Renal cortex interstitium (tissue), 15 donors: ENCODE data around the gene CPSF4L. TPM values are rescaled to one million over a fixed set of nuclear protein-coding genes. Genes with fewer than 3 reads are reported as not detected.
"Not testable (repeated sequence)": the region's sequence is repeated elsewhere in the genome, so short reads cannot be mapped to it uniquely, and the experiment has no call there.

Experiments
- DNase-seq, 11 donors: peaks; one replicate each; pipeline ENCODE4 v3.0.0-alpha.2; 2013; ENCODE audit warnings: low read depth in 9 of 11, low spot score in 4 of 11; ENCODE audit errors: extremely low read depth in 1 of 11
- long read RNA-seq, 16 experiments: transcript quantifications; one replicate each; lab custom pipeline, GENCODE V29; 2026
- polyA plus RNA-seq, 3 donors: library from polyadenylated mRNA; unstranded; fragments of 120-200 nt; gene quantifications; one replicate each; pipeline ENCODE4 v1.2.1, GENCODE V29; 2013; ENCODE audit not compliant: insufficient read length in 3 of 3

Gene CPSF4L, protein sequence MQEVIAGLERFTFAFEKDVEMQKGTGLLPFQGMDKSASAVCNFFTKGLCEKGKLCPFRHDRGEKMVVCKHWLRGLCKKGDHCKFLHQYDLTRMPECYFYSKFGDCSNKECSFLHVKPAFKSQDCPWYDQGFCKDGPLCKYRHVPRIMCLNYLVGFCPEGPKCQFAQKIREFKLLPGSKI
- polyA plus RNA-seq = under 1 TPM in 1 of 3 donors, not detected in 2; 0.17 TPM
- long read RNA-seq, donor 1 = 0 reads
- long read RNA-seq, donor 2 = 0 reads
- long read RNA-seq, donor 3 = 0 reads
- long read RNA-seq, donor 4 = 0 reads
- long read RNA-seq, donor 5 = 0 reads
- long read RNA-seq, donor 6 = 0 reads
- long read RNA-seq, donor 7 = 0 reads
- long read RNA-seq, donor 8 = 0 reads
- long read RNA-seq, donor 9 = 0 reads
- long read RNA-seq, donor 10 = 0 reads
- long read RNA-seq, donor 11 = 0 reads
- long read RNA-seq, donor 12 = 0 reads
- long read RNA-seq, donor 13 = 0 reads
- long read RNA-seq, donor 14 = 0 reads
- long read RNA-seq, donor 15 = 0 reads
- long read RNA-seq, donor 16 = 0 reads

DNA sequence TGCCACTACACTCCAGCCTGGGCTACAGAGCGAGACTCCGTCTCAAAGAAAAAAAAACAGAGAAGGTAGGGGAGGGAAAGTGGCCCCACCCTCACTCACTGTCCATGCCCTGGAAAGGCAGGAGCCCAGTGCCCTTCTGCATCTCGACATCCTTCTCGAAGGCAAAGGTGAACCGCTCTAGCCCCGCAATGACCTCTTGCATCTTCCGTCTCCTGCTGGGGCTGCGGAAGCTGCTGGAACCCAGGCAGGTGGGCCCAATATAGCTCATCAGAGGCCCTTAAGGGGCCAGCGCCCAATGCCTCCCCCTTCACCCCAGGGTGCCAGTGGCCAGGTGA lies at the start of gene CPSF4L:
TSS of gene CPSF4L (minus strand) at position 264 of the 335 bp plus-strand sequence. CDS start at position 202, 62 bp downstream.
- DNase-seq = no peak

DNA sequence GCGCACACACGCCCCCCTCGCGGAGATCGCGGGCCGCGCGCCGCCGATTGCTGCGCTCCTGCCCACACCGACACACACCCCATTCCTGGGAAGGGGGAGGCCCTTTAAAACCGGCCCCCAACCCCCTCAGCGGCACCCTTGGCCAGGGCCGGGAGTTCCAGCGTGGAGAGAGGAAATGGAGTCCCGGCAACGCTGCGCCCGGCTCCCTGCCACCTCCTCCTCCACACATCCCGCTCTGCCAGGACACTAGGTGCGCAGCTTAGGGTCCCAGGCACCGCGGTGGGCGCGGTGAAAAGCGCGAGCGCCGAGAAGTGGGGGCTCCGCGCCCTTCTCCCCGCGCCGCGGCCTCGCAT lies 49.7 kb upstream of the CPSF4L start:
- no peak for DNase-seq

DNA sequence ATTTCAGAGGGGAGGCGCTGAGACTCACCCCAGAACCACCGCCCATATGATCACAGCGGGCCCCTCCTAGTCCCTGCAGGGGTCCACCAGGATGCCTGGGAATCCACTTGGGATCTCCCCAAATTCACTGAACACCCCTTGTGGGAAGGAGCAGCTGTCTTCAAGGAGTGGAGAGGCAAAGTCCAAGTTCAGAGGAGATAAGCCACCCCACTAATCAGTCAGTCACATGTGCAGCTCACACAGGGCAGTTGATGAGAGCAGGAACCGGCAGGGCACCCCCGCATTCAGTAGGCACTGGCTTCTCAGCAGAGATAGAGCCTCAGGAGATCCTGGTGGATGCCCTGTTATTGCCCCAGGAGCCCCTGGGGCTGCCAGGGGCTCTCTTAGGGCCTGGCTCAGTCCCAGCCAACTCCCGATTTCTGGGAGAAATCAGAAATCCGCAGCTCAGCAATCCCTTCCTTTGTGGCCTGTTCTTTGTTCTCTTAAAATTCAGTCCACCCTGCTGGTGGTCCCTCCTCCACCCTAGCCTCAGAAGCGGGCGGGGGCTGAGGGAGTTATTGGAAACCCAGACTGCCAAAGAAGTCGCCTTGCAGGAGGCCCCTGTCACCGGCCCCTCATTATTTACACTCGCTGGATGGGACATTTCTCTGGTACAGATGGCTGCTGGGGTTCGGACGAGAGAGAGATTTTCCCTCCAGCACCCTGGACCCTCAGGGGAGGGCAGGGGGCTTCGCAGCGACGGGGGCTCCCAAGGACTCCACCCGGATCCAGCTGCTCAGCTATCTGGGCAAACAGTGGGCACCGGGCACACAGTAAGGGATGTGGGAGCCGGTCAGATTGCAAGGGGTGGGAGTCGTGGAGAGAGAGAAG lies 48.3 kb upstream of the CPSF4L start:
- DNase-seq = peak in 1 of 11 donors; percentile 59

DNA sequence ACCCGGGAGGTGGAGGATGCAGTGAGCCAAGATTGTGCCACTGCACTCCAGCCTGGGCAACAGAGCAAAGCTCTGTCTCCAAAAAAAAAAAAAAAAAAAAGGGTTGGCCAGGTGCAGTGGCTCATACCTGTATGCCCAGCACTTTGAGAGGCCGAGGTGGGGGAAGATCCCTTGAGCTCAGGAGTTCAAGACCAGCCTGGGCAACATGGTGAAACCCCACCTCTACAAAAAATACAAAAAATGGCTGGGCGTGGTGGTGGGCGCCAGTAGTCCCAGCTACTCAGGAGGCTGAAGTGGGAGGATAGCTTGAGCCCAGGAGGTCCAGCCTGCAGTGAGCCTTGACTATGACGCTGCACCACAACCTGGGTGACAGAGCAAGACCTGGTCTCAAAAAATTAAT lies 47.3 kb upstream of the CPSF4L start:
- not testable (repeated sequence) for DNase-seq

DNA sequence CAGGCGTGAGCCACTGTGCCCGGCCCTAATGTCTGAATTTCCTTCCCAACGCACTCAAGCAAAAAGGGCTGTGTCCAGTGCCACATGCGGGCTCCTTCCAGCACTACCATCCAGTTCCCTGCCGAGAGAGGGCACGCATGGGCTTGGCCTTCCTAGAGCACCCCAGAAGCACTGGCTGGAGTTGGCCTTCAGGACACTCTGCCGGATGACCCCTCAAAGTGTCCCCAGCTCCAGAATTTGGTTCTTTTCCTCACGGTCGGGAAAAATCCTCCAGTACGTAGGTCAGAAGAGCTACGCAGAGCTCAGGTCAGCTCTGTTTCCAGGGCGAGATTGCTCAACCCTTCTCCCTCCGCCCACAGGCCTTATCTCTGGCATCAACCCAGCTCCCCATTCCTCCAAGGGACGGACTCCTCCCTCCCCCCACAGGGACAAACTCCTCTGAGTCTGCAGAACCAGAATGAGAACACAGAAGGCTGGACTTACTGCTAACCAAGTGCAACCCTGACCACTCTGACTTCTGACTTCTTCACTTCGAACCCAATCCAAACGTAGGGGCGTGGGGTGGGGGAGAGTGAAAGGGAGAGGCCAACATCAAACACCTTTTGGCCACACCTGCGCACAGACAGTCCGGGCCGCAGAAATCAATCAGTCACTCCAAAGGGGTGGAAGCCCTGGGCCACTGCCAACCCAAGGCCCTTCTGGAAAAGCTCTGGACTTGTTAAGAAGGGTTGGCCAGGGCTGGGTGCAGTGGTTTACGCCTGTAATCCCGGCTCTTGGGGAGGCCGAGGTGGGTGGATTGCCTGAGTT lies 46.5 kb upstream of the CPSF4L start:
- peak in 2 of 11 donors; percentile 73 to 82 for DNase-seq

DNA sequence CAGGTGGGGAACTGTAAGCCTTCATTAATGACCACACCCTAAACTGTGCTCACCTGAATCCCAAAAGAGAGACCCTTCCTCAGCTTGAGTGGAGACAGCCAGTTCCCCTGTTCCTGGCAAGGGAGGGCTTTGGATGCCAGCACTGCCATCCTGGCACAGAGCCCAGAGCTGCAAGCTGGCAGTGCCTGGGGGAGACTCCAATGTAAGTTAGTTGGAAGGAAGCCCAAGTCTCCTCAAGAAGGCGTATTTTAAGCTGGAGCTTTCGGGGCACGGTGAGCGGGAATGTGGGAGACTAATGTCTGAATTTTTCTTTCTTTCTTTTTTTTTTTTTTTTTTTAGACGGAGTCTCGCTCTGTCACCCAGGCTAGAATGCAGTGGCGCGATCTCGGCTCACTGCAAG lies 45.5 kb upstream of the CPSF4L start:
- DNase-seq = no peak

DNA sequence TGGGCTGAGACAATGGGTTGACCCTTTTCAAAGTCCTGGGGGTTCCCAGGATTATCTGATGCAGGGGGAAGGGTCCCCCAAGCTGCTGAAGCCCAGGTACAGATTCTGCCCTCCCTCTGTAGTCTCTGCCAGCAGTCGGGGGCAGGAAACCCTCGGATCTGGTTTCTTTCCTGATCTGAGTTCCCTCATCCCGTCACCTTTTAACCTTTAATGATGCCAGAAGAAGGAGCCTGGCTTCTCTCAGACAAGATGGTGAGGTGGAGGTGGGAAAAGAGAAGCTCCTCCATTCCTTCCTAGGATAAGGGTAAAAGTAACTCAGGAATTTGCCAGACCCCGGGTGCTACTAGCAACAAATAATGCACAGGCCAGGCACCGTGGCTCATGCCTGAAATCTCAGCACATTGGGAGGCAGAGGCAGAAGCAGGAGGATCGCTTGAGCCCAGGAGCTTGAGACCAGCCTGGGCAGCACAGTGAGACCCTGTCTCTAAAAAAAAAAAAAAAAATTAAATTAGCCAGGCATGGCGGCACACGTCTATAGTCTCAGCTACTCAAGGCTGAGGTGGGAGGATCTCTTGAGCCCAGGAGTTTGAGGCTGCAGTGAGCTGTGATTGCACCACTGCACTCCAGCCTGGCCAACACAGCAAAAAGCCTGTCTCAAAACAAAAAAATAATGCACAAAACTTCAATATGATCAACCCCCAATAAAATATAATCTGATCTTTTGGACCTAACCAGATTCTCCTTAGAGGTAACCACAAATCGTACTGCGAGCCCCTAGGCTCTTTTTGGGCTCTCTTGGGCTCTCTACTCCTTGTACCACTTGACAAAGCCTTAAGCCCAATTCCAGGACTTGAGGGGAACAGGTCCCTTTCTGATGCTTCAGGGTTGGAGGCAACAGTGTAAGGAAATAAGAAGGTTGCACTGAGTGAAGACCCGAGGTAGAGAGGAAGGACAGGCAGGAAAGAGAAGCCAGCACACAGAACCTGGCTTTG lies 44.5 kb upstream of the CPSF4L start:
- DNase-seq = no peak

DNA sequence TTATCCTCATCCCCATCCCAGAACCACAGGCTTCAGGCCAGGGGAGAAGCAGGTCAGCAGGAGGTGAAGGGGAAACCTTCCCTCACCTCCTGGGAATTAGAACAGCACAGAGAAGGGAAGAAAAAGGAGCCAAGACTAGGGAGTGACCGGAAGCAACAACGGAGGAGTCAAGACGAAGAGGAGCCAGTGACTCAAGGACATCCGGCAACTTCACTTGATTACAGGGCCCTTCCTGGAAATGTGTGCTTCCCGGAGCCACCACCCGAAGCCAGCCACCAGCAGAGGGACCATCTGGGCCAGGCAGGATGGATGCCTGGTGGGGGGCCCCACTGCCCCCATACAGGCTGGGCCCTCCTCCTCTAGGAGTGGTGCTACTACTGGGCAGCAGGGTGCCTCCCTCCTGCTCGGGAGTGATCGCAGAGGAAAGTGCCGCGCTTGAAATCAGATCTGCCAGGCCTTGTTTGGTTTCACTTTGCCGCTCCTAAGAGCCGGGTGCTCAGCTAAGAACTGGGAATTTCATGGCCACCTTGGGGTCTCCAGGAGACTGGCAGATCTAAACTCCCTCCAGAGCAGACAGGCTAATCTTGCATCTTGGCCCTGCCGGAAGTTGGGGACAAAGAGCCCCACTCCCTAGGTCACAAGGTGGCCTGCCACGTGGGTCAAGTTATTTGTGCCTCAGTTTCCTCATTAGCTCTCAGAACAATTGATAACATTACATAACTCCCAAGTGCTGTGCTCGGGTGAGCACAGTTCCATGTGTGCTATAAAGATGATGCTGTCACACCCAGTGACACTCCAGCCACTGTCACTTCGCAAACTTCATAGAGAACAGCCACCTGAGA lies 43.5 kb upstream of the CPSF4L start:
- peak in 4 of 11 donors; percentile 56 to 74 (median 62) for DNase-seq

DNA sequence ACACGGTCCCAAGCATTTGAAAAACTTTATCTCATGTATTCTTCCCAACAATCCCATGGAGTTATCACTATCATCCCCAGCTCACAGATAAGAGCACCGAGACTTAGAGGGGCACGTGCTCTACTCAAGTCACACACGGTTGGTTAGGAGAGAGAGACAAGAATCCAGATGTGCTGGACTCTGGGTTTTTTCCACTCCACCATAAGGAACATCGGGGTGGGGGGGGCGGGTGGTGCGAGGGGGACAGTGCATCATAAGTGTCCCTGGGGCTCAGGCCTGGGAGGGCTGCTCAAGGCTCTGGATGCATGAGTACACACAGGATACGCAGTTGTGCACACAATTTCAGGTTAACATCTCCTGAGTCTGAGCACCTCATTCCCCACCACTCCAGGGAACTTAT lies 42.8 kb upstream of the CPSF4L start:
- DNase-seq = no peak

DNA sequence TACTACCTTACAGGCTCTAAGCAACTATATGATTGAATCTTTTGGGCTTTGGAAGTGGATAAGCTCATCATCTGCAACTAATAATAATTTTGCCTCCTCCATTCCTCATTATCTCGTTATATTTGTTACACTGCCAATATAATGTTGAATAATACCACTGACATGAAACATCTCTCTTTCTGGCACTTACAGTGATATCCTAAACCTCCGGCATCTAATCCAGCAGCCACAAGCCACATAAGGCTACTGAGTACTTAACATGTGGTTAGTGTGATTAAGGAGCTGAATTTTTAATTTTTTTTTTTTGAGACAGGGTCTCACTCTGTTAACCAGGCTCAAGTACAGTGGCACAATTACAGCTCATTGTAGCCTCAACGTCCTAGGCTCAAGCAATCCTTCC lies 40.5 kb upstream of the CPSF4L start:
- DNase-seq = no peak

DNA sequence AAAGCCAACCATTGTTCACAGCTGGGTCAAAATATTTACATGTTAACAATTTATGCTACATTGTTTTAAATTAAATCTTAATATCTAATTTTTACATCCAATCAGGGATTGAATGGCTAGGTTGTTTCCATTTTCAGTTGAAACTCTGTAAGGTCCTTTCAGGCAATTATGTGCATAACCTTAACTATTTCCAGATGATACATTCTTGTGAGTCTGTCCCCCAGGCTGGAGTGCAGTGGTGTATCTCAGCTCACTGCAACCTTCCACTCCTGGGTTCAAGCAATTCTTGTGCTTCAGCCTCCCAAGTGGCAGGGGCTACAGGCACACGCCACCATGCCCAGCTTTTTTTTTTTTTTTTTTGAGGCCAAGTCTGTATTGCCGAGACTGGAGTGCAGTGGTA lies 39.7 kb upstream of the CPSF4L start:
- DNase-seq = no peak

DNA sequence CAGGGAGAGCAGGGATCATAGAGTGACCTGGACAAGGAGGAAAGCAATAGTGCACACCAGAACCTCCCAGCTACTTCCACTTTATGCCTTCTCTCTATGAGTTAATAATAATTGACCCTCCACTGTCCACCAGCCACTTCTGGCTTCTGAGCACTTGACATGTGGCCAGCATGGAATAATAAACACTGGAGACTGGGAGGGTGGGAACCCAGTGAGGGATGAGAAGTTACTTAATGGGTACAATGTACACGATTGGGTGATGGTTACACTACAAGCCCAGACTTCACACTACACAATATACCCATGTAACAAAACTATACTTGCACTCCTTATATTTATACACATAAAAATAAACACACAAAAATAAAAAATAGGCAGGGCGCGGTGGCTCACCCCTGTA lies 38.7 kb upstream of the CPSF4L start:
- no peak for DNase-seq

DNA sequence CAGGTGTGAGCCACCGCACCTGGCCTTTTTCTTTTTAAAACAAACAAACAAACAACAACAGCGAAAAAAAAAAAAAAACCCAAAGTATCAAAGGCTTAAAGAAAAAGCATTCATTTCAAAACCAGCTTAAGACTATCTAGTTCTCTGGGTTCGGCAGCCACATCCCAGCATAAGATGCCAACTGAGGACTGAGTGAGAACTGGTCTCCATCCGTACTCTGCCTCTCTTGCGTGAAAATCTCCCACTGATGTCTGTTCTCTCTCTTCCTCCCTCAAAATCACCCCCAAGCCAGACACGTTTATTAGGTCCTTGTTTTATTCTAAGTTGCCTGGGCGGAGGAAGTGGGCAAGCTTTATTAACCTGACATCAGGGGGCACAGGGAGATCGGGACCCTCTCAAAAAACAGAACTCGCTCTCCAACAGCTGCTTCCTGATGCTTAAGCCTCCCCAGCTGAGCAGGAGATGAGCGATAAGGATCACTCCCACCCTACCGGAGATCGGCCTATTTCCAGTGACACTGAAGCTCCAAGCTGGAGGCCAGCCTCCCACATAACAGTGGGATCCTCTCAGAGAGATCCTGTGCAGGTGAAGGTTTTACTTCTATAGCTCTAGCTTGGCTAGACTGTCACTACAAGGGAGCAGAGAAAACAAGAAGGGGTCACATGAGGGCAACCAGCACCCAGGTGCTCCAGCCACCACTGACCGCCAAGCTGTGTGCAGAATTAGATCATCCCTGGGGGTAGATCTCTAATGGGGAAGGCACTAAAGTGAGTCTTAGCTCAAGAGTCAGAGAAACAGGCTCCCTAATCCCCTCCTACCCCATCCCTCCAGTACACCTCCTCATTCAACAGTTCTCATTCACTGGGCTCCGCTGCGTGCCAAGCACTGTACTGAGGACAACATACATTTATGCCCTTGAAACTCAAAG lies 36.5 kb upstream of the CPSF4L start:
- DNase-seq = no peak

DNA sequence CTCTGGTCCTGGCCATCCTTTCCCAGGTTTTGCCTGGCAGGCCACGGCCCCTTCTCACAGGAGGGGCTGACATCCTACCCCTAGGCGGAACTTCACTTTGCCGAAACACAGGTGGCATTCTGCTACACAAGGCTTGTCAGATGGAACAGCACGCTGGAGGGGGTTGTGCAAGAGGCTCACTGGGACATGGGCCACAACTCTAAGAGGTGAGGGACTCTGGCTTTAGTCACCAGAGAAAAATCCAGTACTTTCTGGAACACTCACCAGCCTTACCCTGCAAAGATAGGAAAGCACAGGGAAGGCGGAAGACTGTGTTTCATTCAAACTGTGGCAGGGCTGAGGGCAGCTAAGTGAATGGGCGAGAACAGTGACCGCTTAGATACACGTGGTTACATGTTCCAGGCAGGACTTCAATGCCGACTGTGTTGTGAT lies 31.8 kb upstream of the CPSF4L start:
- DNase-seq = peak in 1 of 11 donors; percentile 75

DNA sequence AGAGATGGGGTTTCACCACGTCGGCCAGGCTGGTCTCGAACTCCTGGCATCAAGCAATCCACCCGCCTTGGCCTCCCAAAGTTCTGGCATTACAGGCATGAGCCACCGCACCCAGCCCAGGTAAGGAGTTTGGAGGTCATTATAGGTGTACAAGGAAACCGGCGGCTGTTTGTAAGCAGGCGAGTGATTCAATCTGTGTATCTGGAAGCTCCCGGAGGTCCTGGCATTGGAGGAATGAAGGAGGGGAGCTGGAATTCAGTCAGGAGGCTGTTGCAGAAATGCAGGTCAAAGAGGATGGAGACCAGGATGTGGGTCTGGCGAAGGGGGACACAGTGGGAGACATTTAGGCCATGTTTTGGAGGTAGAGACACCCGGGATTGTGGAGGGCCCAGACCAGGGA lies 31.4 kb upstream of the CPSF4L start:
- DNase-seq = no peak

DNA sequence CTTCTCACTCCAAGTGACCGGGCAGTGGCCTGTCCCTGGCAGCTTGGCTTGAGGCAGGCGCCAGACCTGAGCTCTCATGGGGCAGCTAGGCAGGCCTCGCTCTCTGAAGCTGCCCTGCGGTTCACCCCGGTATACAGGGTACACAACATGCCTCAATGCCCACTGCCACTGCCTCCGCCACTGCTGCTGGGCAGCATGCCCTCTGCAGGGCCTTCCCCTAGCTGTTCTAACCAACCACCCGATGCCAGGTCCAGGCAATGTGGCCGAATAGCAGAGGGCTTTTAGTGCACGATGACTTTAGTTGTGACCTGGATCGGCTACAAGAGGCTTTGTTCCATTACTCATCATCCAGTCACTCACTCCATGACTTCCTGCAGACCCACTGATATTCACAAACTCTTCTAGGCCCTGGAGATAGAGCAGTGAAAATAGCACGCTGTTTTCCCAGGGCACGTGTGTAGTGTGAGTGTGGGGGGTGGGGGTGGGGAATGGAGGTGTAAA lies 30.4 kb upstream of the CPSF4L start:
- DNase-seq = no peak
